HL-60/S4 (cell line): ENCODE results near the gene CORO7.
"Not testable (repeated sequence)": the region's sequence is repeated elsewhere in the genome, so short reads cannot be mapped to it uniquely, and the experiment has no call there.

Experiments used
- in situ Hi-C: fragments of 300-500 bp; cut with MboI; formaldehyde crosslinking; loops from 2 replicates; pipeline ENCODE4 v1.14.3; 2022; ENCODE audit warnings: low sequenced_read_pairs

The CORO7 gene

DNA sequence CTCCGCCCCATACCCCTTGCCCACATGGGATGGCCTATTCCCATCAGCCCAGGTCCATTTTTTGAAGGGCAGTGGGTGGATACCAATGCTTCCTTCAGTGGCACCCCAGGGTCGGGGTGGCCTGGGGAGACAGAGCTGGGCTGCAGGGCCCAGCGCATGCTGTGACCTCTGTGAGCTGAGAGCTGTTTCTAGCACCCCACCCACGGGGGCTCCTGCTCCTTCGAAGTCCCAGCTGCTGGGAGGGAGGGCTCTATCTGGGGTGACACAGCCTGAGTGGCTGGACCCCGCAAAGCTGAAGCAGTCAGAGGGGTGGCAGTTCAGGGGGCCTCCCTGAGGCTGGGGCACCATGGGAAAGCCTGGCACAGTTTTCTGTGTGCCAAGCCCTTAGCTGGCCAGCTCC, 76.0 kb downstream of the CORO7 start:
- in situ Hi-C loops = no loop called here

GRCh38 chr16:4339909-4340308, 76.5 kb downstream of the CORO7 start:
- in situ Hi-C loops = no loop called here

DNA sequence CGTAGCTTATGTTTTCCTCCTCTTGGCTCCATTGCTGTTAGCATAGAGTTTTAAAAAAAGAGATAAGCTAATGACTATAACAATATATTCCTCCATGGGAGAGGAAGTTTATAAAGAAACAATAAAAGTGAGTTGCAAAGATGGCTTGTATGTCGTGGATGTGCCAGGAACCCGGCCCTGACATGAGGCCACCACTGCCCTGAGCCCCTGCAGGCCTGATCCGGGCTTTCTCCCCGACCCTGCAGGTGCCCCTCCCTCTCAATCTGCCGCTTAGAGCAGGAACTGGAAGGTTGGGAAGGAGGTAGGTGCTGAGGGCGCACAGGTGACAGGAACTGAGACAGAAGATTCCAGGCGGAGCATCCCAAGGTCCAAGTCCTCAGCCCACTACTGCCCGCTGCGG, 76.9 kb downstream of the CORO7 start:
- in situ Hi-C loops = no loop called here

- in situ Hi-C loops = no loop called here
These were observed 77.6 kb downstream of the CORO7 start for GRCh38 chr16:4338712-4339299.

DNA sequence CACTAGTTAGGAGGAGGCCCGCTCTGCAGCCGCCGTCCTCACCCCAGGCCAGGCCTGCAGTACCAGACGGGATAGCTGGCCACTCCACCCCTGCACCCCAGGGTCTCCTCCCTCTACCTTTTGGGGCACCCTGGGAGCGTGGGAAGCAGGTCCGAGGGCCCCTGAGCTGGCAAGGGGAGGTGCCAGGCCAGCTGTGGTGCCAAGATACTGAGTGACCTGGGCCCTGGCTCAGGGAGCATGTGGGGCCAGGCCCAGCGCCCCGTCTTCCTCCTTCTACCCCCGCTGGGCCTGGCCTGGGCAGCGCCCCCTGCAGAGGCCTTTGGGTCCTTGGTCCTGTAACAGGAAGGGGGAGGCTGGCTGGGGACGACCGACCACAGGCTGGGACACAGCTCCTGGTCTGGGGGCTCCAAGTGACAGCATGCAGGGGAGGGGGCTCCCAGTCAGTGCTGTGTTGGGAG, 78.2 kb downstream of the CORO7 start:
- in situ Hi-C loops = no loop called here

DNA sequence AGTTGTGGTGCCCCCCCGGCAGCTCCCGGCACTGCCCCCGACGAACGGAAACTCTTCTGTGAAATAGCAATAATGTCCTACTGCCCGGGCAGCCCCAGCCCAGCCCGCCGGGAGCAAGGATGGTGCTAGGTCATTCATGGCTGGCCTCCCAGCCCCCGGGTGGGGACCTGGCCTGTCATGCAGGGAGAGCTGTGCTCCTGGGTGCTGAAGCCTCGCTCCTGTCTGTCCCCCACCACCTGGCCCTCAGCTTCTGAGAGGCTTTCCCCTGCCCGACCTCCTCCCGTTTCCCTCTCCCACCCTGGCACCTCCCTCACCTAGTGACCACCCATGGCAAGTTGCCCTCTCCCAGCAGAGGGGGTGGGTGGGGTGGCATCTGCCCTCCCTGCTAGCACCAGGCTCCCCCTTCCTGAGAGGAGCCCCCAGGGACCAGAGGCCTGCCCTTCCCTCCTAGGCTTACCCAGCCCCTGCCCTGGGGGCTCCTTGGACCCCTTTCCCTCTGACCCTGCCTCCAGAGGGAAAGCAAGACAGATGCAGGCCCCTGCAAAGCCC, 78.8 kb downstream of the CORO7 start:
- in situ Hi-C loops = no loop called here

DNA sequence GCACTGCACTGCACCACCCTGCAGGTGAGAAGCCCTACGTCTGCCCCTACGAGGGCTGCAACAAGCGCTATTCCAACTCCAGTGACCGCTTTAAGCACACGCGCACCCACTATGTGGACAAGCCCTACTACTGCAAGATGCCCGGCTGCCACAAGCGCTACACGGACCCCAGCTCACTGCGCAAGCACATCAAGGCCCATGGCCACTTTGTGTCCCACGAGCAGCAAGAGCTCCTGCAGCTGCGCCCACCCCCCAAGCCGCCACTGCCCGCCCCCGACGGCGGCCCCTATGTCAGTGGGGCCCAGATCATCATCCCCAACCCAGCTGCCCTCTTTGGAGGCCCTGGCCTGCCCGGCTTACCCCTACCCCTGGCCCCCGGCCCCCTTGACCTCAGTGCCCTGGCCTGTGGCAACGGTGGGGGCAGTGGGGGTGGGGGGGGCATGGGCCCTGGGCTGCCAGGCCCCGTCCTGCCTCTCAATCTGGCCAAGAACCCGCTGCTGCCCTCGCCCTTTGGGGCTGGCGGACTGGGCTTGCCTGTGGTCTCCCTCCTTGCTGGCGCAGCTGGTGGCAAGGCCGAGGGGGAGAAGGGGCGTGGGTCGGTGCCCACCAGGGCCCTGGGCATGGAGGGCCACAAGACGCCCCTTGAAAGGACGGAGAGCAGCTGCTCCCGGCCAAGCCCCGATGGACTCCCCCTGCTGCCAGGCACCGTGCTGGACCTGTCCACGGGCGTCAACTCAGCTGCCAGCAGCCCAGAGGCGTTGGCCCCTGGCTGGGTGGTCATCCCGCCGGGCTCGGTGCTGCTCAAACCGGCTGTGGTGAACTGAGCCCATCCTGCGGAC, 79.5 kb downstream of the CORO7 start:
- in situ Hi-C loops = no loop called here

- in situ Hi-C loops = no loop called here
These were observed 81.5 kb downstream of the CORO7 start for GRCh38 chr16:4334724-4335495.

- in situ Hi-C loops = not testable (repeated sequence)
These were observed 82.7 kb downstream of the CORO7 start for GRCh38 chr16:4333714-4334113.

DNA sequence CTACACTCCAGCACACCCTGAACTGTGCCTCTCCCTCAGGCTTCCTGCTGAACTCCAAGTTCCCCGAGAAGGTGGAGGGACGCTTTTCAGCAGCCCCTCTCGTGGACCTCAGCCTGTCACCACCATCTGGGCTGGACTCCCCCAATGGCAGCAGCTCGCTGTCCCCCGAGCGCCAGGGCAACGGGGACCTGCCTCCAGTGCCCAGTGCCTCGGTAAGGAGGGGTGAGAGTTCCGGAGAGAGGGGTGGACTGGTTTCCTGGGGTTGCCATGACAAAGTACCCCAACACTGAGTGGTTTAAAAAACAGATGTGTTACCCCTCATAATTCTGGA, 83.1 kb downstream of the CORO7 start:
- in situ Hi-C loops = no loop called here

DNA sequence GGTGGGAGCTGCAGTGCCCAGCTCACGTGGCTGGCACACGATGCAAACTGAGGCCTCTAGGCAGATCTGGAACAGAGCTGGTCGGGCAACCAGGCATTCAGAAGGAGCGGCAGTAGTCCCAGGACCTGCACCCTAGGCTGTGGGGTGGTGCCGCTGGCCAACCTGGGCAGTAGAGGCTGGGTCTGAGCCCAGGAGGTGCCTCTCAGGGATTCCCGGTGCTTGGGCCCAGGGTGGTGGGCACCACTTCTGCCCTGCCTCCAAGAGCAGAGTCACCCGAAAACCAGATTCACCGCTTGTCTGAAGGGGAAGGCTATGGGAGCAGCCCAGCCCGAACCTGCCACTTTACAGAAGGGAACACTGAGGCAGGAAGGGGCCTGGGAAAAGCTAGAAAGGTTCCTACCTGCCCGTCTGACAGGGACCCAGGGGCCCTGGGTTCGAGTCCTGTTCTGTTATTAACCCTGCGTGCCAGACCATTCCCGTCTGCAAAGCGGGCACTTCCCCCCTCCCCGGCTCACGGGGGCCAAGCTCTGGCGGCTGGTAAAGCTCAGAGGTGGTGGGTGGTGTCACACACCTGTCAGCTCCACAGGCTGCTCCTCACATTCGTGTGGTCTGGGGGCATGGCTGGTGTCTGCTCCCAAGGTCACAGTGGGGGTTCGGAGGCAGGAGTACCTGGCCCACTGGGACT, 83.6 kb downstream of the CORO7 start:
- in situ Hi-C loops = no loop called here

DNA sequence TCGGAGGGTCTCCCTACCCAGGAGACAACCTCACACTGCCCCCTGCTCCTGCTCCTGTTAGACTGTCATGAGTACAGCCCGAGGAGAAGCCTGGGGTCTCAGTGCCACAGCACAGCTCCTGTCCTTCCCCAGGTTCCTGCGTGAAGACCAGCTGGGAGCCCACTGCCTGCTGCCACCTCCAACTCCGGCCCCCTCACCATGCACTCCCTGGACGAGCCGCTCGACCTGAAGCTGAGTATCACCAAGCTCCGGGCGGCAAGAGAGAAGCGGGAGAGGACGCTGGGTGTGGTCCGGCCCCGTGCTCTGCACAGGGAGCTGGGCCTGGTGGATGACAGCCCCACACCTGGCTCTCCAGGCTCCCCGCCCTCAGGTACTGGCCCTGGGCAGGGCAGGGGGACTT, 84.3 kb downstream of the CORO7 start:
- in situ Hi-C loops = no loop called here

GRCh38 chr16:4330277-4330874, 86.0 kb downstream of the CORO7 start:
- in situ Hi-C loops = no loop called here

DNA sequence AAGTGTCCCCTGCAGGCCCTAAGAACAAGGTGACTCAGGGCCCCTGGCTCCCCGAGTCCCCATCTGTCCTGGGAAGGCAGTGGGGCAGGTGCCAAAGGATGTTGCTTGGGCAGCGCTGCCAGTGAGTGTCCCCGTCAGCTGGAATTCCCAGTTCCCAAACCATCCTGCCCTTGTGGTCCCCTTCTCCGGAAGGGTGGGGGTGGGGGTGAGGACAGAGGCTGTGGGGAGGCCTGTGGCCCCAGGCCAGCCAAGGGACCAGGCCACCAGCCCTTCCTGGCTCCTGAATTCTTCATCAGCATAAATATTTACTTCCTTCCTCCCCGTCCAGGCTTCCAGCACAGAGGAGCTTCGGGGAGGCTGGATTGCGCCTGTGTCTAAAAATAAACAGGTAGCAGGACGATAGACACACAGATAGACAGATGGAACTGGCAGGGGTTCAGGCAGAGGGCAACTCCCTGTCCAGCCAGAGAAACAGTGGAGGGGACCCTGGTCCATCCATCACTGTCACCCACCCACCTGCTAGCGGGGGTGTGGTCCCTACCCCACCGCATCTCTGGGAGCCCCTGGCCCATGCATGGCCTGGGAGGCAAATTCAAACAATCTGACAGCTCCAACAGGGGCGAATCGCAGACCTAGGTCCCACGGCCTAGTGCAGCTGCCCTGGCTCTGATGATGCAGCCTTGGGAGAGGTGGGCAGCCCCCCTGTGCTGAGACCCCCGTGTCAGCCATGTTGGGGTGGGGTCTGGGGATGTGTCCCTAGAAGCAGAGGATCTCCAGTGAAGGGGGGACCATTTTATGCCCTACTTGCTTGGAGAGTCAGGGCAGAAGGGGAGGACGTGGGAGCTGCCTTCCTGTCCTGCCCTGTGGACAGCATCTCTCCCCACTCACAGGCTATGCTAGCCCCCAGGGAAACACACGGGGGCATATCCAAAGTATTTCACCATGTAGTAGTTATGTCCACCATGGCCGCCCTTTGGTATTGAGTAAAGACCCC, 87.3 kb downstream of the CORO7 start:
- in situ Hi-C loops = loop anchor here (5.0 kb wide), 1 partner anchor 37 kb away; no protein-coding TSS in a partner anchor

- in situ Hi-C loops = loop anchor here (5.0 kb wide), 1 partner anchor 36 kb away; no protein-coding TSS in a partner anchor
These were observed 88.2 kb downstream of the CORO7 start for GRCh38 chr16:4328046-4328781.

DNA sequence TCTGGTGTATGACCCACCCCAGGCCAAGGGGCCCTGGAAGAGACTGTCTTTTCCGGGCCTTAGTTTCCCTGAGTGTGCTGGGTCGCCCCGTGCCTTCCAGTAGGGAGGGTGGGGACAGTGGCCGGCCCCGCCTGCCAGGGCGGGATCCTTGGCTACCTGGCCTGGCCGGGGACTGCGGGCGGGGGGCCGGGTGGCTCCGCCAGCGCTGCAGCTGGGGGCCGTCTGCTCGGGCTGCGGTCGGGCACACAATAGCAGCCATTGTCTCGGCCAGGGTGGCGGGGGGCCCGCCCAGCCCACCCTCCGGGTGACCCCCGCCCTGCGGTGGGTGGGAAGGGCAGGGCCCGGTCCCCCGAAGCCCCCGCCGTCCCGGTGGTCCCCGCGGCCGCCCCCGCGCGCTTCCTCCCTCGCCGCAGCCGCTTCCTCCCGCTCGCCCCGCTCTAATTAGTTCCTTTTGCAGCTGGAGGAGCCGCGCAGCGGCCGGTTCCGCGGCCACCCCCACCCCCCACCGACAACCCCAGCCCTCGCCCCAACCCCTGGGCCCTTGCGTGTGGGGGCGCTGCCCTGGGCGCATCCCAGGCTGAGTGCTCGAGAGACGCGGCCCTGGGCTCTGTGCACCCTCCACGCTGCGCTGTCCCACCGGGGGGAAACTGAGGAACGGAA, 88.9 kb downstream of the CORO7 start:
- in situ Hi-C loops = loop anchor here (5.0 kb wide), 1 partner anchor 35 kb away; no protein-coding TSS in a partner anchor

DNA sequence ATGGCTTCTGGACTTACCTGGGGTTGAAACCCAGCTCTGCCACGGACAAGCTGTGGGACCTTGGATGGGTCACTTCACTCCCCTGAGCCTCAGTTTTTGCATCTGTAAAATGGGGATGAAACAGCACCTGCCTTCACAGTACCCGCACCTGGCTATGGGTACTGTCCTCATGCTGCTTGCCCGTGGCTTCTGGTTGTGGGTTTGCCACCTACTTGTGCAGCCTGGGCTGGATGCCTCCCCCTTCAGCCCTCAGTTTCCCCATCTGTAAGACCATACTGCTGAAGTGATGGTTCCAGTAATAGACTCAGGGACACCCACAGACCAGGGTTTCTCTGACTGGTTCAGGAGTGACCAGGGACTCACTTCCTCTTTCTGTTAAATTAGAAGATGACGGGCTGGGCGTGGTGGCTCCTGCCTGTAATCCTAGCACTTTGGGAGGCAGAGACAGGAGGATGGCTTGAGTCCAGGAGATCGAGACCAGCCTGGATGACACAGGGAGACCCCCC, 91.1 kb downstream of the CORO7 start:
- in situ Hi-C loops = loop anchor here (5.0 kb wide), 1 partner anchor 33 kb away; no protein-coding TSS in a partner anchor
